Vagina (tissue), 2 donors: ENCODE results near the gene SH3D19.

ENCODE experiments used
- POLR2A ChIP-seq, 2 donors: fragments of 450-650 bp; IDR thresholded peaks; one replicate each; pipeline ENCODE4 v1.6.1; 2017; ENCODE audit warnings: antibody characterized with exemption in 2 of 2, mild to moderate bottlenecking in 2 of 2, moderate library complexity in 2 of 2
- POLR2AphosphoS5 ChIP-seq, 2 donors: sonication (generic); formaldehyde crosslinking; IDR thresholded peaks; one replicate each; pipeline ENCODE4 v1.9.0; 2017; ENCODE audit warnings: antibody characterized with exemption in 2 of 2, mild to moderate bottlenecking in 2 of 2, low read depth in 1 of 2; ENCODE audit not compliant: insufficient read depth in 1 of 2
- TF ChIP-seq, protein P1 (sequence below), 3 experiments: fragments of 450-650 bp in 2 of 3; fragments of 200-600 bp in 1 of 3; sonication (generic) in 1 of 3; IDR thresholded peaks; one replicate each; pipeline ENCODE4 v1.5.1; 2017 to 2019; ENCODE audit warnings: antibody characterized with exemption in 3 of 3, mild to moderate bottlenecking in 2 of 3, moderate library complexity in 2 of 3

- TF ChIP-seq POLR2A (IDR thresholded peaks at IDR 0.05) = no peak
- TF ChIP-seq, protein P1, sequence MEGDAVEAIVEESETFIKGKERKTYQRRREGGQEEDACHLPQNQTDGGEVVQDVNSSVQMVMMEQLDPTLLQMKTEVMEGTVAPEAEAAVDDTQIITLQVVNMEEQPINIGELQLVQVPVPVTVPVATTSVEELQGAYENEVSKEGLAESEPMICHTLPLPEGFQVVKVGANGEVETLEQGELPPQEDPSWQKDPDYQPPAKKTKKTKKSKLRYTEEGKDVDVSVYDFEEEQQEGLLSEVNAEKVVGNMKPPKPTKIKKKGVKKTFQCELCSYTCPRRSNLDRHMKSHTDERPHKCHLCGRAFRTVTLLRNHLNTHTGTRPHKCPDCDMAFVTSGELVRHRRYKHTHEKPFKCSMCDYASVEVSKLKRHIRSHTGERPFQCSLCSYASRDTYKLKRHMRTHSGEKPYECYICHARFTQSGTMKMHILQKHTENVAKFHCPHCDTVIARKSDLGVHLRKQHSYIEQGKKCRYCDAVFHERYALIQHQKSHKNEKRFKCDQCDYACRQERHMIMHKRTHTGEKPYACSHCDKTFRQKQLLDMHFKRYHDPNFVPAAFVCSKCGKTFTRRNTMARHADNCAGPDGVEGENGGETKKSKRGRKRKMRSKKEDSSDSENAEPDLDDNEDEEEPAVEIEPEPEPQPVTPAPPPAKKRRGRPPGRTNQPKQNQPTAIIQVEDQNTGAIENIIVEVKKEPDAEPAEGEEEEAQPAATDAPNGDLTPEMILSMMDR (IDR thresholded peaks at IDR 0.05) = no peak
- TF ChIP-seq POLR2AphosphoS5 (IDR thresholded peaks at IDR 0.05; ENCODE audit: insufficient read depth in 1 of 2, low read depth in 1 of 2) = no peak
Observed at GRCh38 chr4:151139814-151140213, 185.6 kb downstream of the SH3D19 start.
